Astrocyte (in vitro differentiated cells and primary cell): ENCODE measurements around the gene PLCB4. TPM values are rescaled to one million over a fixed set of nuclear protein-coding genes. Genes with fewer than 3 reads are reported as not detected.
"Not testable (repeated sequence)": the region's sequence is repeated elsewhere in the genome, so short reads cannot be mapped to it uniquely, and the experiment has no call there.

ENCODE experiments used
- DNase-seq: peaks from one replicate; pipeline ENCODE4 v3.0.0-alpha.2; 2010; ENCODE audit warnings: low read depth
- FAIRE-seq: peaks from 2 replicates; lab custom pipeline; 2011; peaks lifted over from hg19 to GRCh38; lab: Jason Lieb, UNC
- H2AFZ ChIP-seq: 2 replicates; pipeline ENCODE4 v1.6.0; 2012; ENCODE audit warnings: low read depth, low read length, inconsistent platforms
- H3K27ac ChIP-seq: 2 replicates; pipeline ENCODE4 v1.5.1; 2011; ENCODE audit warnings: low read depth, low read length, inconsistent platforms
- H3K27me3 ChIP-seq: 2 replicates; pipeline ENCODE4 v1.6.0; 2011; ENCODE audit warnings: low read length, inconsistent platforms; ENCODE audit not compliant: insufficient read depth
- H3K36me3 ChIP-seq: 2 replicates; pipeline ENCODE4 v1.5.1; 2011; ENCODE audit warnings: low read length, inconsistent platforms; ENCODE audit not compliant: insufficient read depth
- H3K4me1 ChIP-seq: 2 replicates; pipeline ENCODE4 v1.5.1; 2011; ENCODE audit warnings: low read length, inconsistent platforms; ENCODE audit not compliant: insufficient read depth
- H3K4me2 ChIP-seq: 2 replicates; pipeline ENCODE4 v1.6.0; 2012; ENCODE audit warnings: low read length, inconsistent platforms
- H3K4me3 ChIP-seq: 2 replicates; pipeline ENCODE4 v1.5.1; 2011; ENCODE audit warnings: low read depth, mild to moderate bottlenecking, low read length, inconsistent platforms; ENCODE audit not compliant: insufficient read depth
- H3K79me2 ChIP-seq: 2 replicates; pipeline ENCODE4 v1.6.0; 2012; ENCODE audit warnings: mild to moderate bottlenecking, low read length, inconsistent platforms; ENCODE audit not compliant: insufficient read depth
- H3K9ac ChIP-seq: 2 replicates; pipeline ENCODE4 v1.6.0; 2012; ENCODE audit warnings: mild to moderate bottlenecking, low read length, inconsistent platforms
- H3K9me3 ChIP-seq: 2 replicates; pipeline ENCODE4 v1.5.1; 2012; ENCODE audit warnings: low read depth, mild to moderate bottlenecking, low read length, inconsistent platforms; ENCODE audit not compliant: insufficient read depth
- H4K20me1 ChIP-seq: 2 replicates; pipeline ENCODE4 v1.6.0; 2012; ENCODE audit warnings: low read length, inconsistent platforms; ENCODE audit not compliant: insufficient read depth
- H3K27ac Mint-ChIP-seq: one replicate; pipeline ENCODE4 v1.8.0; 2021; ENCODE audit warnings: mild to moderate bottlenecking, mixed read lengths; ENCODE audit not compliant: unreplicated experiment
- H3K27me3 Mint-ChIP-seq: one replicate; pipeline ENCODE4 v1.8.0; 2021; ENCODE audit warnings: low read depth, mixed read lengths; ENCODE audit not compliant: unreplicated experiment
- H3K36me3 Mint-ChIP-seq: one replicate; pipeline ENCODE4 v1.8.0; 2021; ENCODE audit warnings: low read depth, mixed read lengths; ENCODE audit not compliant: unreplicated experiment
- H3K4me1 Mint-ChIP-seq: one replicate; pipeline ENCODE4 v1.8.0; 2021; ENCODE audit warnings: low read depth, mixed read lengths; ENCODE audit not compliant: unreplicated experiment
- H3K4me3 Mint-ChIP-seq: one replicate; pipeline ENCODE4 v1.8.0; 2021; ENCODE audit warnings: mild to moderate bottlenecking, moderate library complexity, mixed read lengths; ENCODE audit not compliant: unreplicated experiment
- H3K9me3 Mint-ChIP-seq: one replicate; pipeline ENCODE4 v1.8.0; 2021; ENCODE audit warnings: mild to moderate bottlenecking, mixed read lengths; ENCODE audit not compliant: unreplicated experiment
- EZH2 ChIP-seq: IDR thresholded peaks from 2 replicates; pipeline ENCODE4 v1.6.1; 2012; ENCODE audit warnings: mild to moderate bottlenecking, low read length, inconsistent platforms; ENCODE audit not compliant: insufficient read depth
- total RNA-seq: library from RNA; stranded (reverse); gene quantifications from 2 replicates; pipeline ENCODE4 v1.2.1, GENCODE V29; 2021
- TF ChIP-seq, protein P1 (sequence below): IDR thresholded peaks from 2 replicates; pipeline ENCODE4 v1.5.1; 2011; ENCODE audit warnings: low read depth, mild to moderate bottlenecking, inconsistent platforms, low read length, moderate library complexity; ENCODE audit not compliant: insufficient read depth

Gene PLCB4
- total RNA-seq, 1 donor from 2014 or later, result 58.2 TPM

DNA sequence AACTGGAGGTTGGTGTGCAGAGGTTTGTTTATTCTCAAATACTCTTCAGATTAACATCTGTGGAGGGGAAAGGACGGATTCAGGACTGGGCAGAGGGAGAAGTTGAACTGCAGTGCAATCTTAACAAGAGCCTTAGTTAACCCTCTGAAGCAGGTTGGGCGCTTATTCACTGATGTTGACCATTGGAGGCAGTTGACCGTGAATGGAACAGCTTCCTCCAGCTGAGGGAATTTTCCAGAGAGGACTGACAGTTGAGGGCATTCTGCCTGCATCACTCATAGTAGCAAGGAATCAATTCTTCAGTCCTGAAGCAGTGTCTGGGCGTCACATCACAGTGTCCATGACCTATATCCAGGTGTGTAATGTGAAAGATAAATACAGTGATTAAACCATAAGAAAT is 80.9 kb downstream of the PLCB4 start:
- Mint-ChIP-seq H3K4me3 (no peak overlapping the region), H3K27me3 (no peaks in the 10 kb centered on the region), H3K9me3 (peaks cover 13% of the 10 kb centered on the region), H3K4me1 (peaks cover 37% of the 10 kb centered on the region), H3K36me3 (peaks cover 21% of the 10 kb centered on the region), H3K27ac (no peak overlapping the region)
- H3K27me3 ChIP-seq, result no peaks in the 10 kb centered on the region
- H3K9ac ChIP-seq, result no peak overlapping the region
- peaks cover 3% of the 10 kb centered on the region for H3K4me1 ChIP-seq
- H3K79me2 ChIP-seq, result no peaks in the 10 kb centered on the region
- TF ChIP-seq, protein P1, sequence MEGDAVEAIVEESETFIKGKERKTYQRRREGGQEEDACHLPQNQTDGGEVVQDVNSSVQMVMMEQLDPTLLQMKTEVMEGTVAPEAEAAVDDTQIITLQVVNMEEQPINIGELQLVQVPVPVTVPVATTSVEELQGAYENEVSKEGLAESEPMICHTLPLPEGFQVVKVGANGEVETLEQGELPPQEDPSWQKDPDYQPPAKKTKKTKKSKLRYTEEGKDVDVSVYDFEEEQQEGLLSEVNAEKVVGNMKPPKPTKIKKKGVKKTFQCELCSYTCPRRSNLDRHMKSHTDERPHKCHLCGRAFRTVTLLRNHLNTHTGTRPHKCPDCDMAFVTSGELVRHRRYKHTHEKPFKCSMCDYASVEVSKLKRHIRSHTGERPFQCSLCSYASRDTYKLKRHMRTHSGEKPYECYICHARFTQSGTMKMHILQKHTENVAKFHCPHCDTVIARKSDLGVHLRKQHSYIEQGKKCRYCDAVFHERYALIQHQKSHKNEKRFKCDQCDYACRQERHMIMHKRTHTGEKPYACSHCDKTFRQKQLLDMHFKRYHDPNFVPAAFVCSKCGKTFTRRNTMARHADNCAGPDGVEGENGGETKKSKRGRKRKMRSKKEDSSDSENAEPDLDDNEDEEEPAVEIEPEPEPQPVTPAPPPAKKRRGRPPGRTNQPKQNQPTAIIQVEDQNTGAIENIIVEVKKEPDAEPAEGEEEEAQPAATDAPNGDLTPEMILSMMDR, result no peak
- TF ChIP-seq EZH2, result no peak
- H3K4me3 ChIP-seq, result no peak overlapping the region
- DNase-seq, result no peak
- H2AFZ ChIP-seq, result no peak overlapping the region
- H3K4me2 ChIP-seq, result no peak overlapping the region
- FAIRE-seq, result no peak
- H3K27ac ChIP-seq, result no peak overlapping the region
- no peaks in the 10 kb centered on the region for H3K36me3 ChIP-seq
- no peaks in the 10 kb centered on the region for H4K20me1 ChIP-seq
- no peaks in the 10 kb centered on the region for H3K9me3 ChIP-seq

DNA sequence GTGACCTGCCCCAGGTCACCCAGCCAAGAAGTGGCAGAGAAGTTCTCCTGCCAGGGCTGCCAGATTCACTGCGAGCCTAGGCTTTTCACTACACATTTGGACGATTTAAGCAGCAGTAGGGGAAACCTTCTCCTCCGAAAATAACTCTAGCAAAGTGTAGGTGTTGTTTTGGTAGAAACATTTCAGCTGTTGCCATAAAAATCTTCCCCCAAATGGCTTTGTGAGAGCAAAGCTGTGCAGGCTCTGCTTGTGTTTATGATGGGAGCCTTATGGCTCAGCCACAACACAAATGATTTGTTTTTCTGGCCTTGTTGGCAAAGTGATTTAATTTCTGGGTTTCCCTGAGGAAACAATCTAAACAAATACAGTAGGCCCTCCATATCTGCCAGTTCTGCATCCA is 81.8 kb downstream of the PLCB4 start:
- no peak for FAIRE-seq
- no peaks in the 10 kb centered on the region for H3K36me3 ChIP-seq

DNA sequence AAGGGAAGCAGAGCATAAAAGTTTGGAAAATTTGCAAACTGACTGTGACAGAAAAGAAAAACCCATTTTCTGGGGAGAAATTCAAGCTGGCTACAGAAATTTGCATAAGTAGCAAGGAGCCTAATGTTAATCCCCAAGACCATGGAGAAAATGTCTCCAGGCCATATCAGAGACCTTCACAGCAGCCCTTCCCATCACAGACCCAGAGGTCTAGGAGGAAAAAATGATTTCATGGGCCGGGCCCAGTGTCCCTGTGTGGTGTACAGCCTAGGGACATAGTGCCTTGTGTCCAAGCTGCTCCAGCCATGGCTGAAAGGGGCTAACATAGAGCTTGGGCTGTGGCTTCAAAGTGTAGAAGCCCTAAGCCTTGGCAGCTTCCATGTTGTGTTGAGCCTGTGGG is 83.3 kb downstream of the PLCB4 start:
- not testable (repeated sequence) for H3K27ac Mint-ChIP-seq, H3K9me3 ChIP-seq, H3K79me2 ChIP-seq, H4K20me1 ChIP-seq, H3K27ac ChIP-seq, H3K4me3 Mint-ChIP-seq, H3K4me2 ChIP-seq, H2AFZ ChIP-seq, H3K9ac ChIP-seq, H3K27me3 Mint-ChIP-seq, H3K4me1 ChIP-seq, H3K27me3 ChIP-seq, H3K36me3 ChIP-seq, H3K4me3 ChIP-seq, FAIRE-seq, DNase-seq
- Mint-ChIP-seq H3K4me1 (peaks cover 19% of the 10 kb centered on the region), H3K36me3 (peaks cover 21% of the 10 kb centered on the region), H3K9me3 (peaks cover 13% of the 10 kb centered on the region)

More for the DNA sequence above, 81.8 kb downstream of the PLCB4 start:
- no peak for DNase-seq
- H3K79me2 ChIP-seq, result no peaks in the 10 kb centered on the region
- no peak overlapping the region for H3K9ac ChIP-seq
- TF ChIP-seq, protein P1, result no peak
- TF ChIP-seq EZH2, result no peak
- Mint-ChIP-seq H3K36me3 (peaks cover 21% of the 10 kb centered on the region), H3K9me3 (peaks cover 13% of the 10 kb centered on the region), H3K4me1 (peaks cover 30% of the 10 kb centered on the region), H3K27me3 (no peaks in the 10 kb centered on the region), H3K4me3 (no peak overlapping the region), H3K27ac (no peak overlapping the region)
- no peak overlapping the region for H2AFZ ChIP-seq
- no peaks in the 10 kb centered on the region for H4K20me1 ChIP-seq
- H3K4me3 ChIP-seq, result no peak overlapping the region
- H3K4me1 ChIP-seq, result peaks cover 3% of the 10 kb centered on the region
- H3K9me3 ChIP-seq, result no peaks in the 10 kb centered on the region
- H3K27me3 ChIP-seq, result no peaks in the 10 kb centered on the region
- no peak overlapping the region for H3K27ac ChIP-seq
- H3K4me2 ChIP-seq, result no peak overlapping the region
